GM12874 (cell line): Measurements from ENCODE around the gene CDH10.

Experiments used
- TF ChIP-seq, protein P1 (sequence below): IDR thresholded peaks from 2 replicates; pipeline ENCODE4 v1.5.1; 2011; ENCODE audit warnings: low read depth, mild to moderate bottlenecking, control low read depth, low read length, moderate library complexity; ENCODE audit not compliant: insufficient read depth

The CDH10 gene

DNA sequence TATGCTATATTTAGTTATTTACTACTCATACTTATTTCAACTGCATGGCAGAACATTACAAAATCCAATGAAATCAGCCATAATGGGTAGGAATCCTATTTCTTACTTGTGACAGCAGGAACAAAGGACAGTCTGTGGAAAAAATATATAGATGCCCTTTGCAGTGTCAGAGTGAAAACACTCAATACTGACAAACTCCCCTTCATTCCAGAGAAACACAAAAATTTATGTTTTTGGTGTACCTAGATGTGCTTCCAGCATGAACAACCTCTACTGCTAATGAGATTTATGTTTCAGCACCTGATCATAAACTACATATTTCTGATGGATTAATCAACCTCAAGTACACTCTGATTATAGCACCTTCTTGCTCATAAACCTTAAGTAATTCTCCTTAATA is 132.4 kb downstream of the CDH10 start:
- TF ChIP-seq, protein P1, sequence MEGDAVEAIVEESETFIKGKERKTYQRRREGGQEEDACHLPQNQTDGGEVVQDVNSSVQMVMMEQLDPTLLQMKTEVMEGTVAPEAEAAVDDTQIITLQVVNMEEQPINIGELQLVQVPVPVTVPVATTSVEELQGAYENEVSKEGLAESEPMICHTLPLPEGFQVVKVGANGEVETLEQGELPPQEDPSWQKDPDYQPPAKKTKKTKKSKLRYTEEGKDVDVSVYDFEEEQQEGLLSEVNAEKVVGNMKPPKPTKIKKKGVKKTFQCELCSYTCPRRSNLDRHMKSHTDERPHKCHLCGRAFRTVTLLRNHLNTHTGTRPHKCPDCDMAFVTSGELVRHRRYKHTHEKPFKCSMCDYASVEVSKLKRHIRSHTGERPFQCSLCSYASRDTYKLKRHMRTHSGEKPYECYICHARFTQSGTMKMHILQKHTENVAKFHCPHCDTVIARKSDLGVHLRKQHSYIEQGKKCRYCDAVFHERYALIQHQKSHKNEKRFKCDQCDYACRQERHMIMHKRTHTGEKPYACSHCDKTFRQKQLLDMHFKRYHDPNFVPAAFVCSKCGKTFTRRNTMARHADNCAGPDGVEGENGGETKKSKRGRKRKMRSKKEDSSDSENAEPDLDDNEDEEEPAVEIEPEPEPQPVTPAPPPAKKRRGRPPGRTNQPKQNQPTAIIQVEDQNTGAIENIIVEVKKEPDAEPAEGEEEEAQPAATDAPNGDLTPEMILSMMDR: no peak

- TF ChIP-seq, protein P1: no peak
These were observed 134.2 kb downstream of the CDH10 start for GRCh38 chr5:24510523-24510988.

DNA sequence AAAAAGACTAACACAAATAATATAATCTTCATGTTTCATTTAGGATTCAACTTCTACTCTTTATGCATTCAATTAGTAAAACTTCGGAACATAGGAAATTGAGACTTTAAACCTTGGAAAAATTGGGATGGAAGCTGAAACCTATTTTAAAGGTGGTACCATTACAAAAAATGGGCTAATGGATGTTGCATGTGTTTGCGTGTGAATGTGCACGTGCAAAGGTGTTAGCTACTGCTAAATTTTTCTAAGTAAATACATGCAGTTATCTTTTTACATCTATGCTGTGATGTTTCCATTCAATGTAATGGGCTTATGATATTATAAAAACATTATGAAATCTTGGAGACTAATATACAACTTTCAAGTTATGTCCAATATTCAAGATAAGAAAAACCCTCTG is 134.8 kb downstream of the CDH10 start:
- TF ChIP-seq, protein P1: no peak

DNA sequence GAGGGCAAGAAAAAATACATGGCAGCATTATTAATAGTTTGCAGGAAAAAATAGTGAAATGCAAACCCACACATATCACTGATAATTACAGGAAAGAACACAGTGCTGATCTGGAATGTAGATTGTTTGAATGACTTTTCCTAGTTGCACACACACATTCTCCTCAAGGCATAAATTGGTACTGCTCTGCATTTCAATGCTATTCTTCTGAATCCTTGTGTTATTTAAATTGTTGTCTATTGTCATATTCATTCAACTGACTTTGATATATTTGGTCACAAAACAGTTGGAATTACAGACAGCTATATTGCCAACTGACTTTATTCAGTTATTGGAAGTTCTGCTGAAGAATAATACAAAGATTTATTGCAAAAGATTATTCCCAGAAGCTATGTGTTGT is 139.5 kb downstream of the CDH10 start:
- TF ChIP-seq, protein P1: no peak

GRCh38 chr5:24497591-24498157 is 147.1 kb downstream of the CDH10 start:
- TF ChIP-seq, protein P1: no peak

GRCh38 chr5:24497145-24497544 is 147.6 kb downstream of the CDH10 start:
- TF ChIP-seq, protein P1: no peak

DNA sequence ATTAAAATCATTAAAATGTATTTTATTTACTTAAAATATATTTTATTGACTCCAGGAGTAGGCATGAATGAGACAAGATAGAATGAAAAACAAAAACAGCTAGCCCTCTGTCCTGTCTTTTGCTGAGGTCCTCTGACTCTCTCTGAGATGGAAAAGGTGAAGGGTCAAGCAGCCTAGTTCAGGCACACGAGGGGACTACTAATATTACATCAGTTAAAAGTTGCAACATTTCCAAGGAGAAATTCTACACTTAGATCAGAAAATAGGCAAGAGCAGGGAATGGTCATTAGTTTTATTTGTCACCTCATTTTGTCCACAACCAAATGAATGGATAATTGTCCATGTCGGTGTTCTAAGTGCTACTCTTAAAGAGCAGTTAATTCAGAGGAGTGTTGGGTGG is 148.5 kb downstream of the CDH10 start:
- TF ChIP-seq, protein P1: no peak
